ENCODE results near the gene RNF157. TPM values are rescaled to one million over a fixed set of nuclear protein-coding genes. Genes with fewer than 3 reads are reported as not detected.

Gene RNF157
- total and polyA plus RNA-seq, 2 of the 13 experiments (the other 11 are each of a cell fraction or from before 2014, with no cell fraction given): 0.44 to 1.5 TPM

DNA sequence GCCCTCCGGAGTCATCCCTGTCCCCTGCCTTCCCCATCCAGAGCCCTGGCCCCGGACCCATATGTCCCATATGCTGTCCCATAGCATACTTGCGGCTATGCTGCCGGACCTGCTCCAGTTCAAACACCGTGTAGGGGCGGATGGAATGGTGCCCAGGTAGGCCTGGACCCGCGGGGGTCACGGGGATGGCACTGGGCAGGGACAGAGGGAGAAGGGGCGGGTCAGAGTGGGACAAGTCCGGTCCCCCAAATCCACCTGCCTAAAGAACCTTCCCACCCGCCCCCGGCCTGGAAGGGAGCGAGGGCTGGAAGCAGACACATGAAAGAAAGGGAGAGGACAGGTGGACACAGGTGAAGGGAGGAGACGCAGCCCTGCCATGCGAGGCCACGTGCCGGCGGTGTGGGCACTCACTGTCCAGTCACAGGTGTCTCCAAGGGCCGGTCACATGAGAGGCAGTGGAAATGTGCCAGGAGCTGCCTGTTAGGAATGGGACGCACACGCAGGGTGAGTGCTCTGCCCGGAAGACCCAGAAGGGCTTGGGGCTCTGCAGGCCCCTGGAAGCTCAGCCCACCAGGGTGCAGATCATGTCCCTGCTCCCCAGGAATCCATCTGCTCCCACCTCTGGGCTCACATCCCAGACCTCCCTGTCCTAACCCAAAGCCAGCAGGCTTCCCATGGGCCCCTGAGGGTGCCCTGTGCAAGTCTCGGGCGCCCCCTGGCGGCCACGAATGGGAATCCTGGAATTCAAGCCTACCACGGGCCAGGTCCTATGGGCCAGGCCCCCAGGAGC, 38.9 kb upstream of the RNF157 start (continued):
- TF ChIP-seq ZNF337 (CRISPR knock-in tag; IDR thresholded peaks at IDR 0.05; ENCODE audit: borderline replicate concordance, low read depth) (no peak), XBP1 (CRISPR knock-in tag; IDR thresholded peaks at IDR 0.05) (peak; percentile 41; the same call in 1 of the 2 replicates), ZBTB7B (CRISPR knock-in tag; IDR thresholded peaks at IDR 0.05) (peak; percentile 65; the same call in 1 of the 2 replicates), FOSL1 (CRISPR knock-in tag; IDR thresholded peaks at IDR 0.05; ENCODE audit: borderline replicate concordance) (no peak), SALL1 (CRISPR knock-in tag; IDR thresholded peaks at IDR 0.05) (peak; percentile 66; the same call in 1 of the 2 replicates), ZNF101 (CRISPR knock-in tag; IDR thresholded peaks at IDR 0.05; ENCODE audit: borderline replicate concordance, low read depth) (no peak), ZNF234 (CRISPR knock-in tag; conservative IDR thresholded peaks at IDR 0.05) (no peak), RXRA (CRISPR knock-in tag; IDR thresholded peaks at IDR 0.05) (peak; percentile 25; the same call in 1 of the 2 replicates), ZNF317 (CRISPR knock-in tag; IDR thresholded peaks at IDR 0.05) (no peak), KDM2A (CRISPR knock-in tag; IDR thresholded peaks at IDR 0.05; ENCODE audit: borderline replicate concordance, low read depth) (peak; percentile 68; the same call in 1 of the 2 replicates), TEAD3 (CRISPR knock-in tag; optimal IDR thresholded peaks at IDR 0.05; ENCODE audit: borderline replicate concordance) (peak; percentile 96), SMAD9 (CRISPR knock-in tag; IDR thresholded peaks at IDR 0.05) (no peak)
- TF ChIP-seq, protein P1, sequence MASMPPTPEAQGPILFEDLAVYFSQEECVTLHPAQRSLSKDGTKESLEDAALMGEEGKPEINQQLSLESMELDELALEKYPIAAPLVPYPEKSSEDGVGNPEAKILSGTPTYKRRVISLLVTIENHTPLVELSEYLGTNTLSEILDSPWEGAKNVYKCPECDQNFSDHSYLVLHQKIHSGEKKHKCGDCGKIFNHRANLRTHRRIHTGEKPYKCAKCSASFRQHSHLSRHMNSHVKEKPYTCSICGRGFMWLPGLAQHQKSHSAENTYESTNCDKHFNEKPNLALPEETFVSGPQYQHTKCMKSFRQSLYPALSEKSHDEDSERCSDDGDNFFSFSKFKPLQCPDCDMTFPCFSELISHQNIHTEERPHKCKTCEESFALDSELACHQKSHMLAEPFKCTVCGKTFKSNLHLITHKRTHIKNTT (CRISPR knock-in tag; IDR thresholded peaks at IDR 0.05): no peak
- TF ChIP-seq, protein P2, sequence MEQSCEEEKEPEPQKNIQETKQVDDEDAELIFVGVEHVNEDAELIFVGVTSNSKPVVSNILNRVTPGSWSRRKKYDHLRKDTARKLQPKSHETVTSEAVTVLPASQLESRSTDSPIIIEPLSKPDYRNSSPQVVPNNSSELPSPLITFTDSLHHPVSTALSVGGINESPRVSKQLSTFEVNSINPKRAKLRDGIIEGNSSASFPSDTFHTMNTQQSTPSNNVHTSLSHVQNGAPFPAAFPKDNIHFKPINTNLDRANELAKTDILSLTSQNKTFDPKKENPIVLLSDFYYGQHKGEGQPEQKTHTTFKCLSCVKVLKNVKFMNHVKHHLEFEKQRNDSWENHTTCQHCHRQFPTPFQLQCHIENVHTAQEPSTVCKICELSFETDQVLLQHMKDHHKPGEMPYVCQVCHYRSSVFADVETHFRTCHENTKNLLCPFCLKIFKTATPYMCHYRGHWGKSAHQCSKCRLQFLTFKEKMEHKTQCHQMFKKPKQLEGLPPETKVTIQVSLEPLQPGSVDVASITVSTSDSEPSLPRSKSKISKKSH (CRISPR knock-in tag; IDR thresholded peaks at IDR 0.05; ENCODE audit: borderline replicate concordance): peak; percentile 14; the same call in 1 of the 2 replicates
- TF ChIP-seq, protein P3, sequence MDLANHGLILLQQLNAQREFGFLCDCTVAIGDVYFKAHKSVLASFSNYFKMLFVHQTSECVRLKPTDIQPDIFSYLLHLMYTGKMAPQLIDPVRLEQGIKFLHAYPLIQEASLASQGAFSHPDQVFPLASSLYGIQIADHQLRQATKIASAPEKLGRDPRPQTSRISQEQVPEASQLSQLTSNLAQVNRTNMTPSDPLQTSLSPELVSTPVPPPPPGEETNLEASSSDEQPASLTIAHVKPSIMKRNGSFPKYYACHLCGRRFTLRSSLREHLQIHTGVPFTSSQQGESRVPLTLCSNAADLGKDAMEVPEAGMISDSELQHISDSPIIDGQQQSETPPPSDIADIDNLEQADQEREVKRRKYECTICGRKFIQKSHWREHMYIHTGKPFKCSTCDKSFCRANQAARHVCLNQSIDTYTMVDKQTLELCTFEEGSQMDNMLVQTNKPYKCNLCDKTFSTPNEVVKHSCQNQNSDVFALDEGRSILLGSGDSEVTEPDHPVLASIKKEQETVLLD (CRISPR knock-in tag; IDR thresholded peaks at IDR 0.05; ENCODE audit: low read depth): no peak
- TF ChIP-seq, protein P4, sequence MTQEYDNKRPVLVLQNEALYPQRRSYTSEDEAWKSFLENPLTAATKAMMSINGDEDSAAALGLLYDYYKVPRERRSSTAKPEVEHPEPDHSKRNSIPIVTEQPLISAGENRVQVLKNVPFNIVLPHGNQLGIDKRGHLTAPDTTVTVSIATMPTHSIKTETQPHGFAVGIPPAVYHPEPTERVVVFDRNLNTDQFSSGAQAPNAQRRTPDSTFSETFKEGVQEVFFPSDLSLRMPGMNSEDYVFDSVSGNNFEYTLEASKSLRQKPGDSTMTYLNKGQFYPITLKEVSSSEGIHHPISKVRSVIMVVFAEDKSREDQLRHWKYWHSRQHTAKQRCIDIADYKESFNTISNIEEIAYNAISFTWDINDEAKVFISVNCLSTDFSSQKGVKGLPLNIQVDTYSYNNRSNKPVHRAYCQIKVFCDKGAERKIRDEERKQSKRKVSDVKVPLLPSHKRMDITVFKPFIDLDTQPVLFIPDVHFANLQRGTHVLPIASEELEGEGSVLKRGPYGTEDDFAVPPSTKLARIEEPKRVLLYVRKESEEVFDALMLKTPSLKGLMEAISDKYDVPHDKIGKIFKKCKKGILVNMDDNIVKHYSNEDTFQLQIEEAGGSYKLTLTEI (CRISPR knock-in tag; conservative IDR thresholded peaks at IDR 0.05): no peak
- TF ChIP-seq, protein P5, sequence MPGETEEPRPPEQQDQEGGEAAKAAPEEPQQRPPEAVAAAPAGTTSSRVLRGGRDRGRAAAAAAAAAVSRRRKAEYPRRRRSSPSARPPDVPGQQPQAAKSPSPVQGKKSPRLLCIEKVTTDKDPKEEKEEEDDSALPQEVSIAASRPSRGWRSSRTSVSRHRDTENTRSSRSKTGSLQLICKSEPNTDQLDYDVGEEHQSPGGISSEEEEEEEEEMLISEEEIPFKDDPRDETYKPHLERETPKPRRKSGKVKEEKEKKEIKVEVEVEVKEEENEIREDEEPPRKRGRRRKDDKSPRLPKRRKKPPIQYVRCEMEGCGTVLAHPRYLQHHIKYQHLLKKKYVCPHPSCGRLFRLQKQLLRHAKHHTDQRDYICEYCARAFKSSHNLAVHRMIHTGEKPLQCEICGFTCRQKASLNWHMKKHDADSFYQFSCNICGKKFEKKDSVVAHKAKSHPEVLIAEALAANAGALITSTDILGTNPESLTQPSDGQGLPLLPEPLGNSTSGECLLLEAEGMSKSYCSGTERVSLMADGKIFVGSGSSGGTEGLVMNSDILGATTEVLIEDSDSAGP (CRISPR knock-in tag; IDR thresholded peaks at IDR 0.05; ENCODE audit: borderline replicate concordance): peak; percentile 57; the same call in 1 of the 2 replicates
- TF ChIP-seq, protein P6, sequence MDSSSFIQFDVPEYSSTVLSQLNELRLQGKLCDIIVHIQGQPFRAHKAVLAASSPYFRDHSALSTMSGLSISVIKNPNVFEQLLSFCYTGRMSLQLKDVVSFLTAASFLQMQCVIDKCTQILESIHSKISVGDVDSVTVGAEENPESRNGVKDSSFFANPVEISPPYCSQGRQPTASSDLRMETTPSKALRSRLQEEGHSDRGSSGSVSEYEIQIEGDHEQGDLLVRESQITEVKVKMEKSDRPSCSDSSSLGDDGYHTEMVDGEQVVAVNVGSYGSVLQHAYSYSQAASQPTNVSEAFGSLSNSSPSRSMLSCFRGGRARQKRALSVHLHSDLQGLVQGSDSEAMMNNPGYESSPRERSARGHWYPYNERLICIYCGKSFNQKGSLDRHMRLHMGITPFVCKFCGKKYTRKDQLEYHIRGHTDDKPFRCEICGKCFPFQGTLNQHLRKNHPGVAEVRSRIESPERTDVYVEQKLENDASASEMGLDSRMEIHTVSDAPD (CRISPR knock-in tag; IDR thresholded peaks at IDR 0.05): no peak
